Spleen (tissue), 11 donors: ENCODE data around the gene LARP4B. TPM values are rescaled to one million over a fixed set of nuclear protein-coding genes. Genes with fewer than 3 reads are reported as not detected.

Source experiments
- DNase-seq: peaks from one replicate; pipeline ENCODE4 v3.0.0-alpha.2; 2020
- H3K27ac ChIP-seq, 8 donors: fragments of 200-600 bp; sonication (generic) in 7 of 8; 1 replicate in 4 of 8; 2 replicates in 4 of 8; pipeline versions ENCODE4 v1.5.0 to v1.8.0; 2016 to 2021; ENCODE audit warnings: inconsistent platforms in 4 of 8, mild to moderate bottlenecking in 4 of 8, moderate library complexity in 1 of 8
- H3K27me3 ChIP-seq, 7 donors: fragments of 200-600 bp; sonication (generic) in 6 of 7; replicated peaks in 1 of 7; 1 replicate in 4 of 7; 2 replicates in 3 of 7; pipeline versions ENCODE4 v1.5.0 to v1.8.0; 2016 to 2021; ENCODE audit warnings: inconsistent platforms in 3 of 7, mild to moderate bottlenecking in 1 of 7
- H3K36me3 ChIP-seq, 6 donors: fragments of 200-600 bp; sonication (generic) in 5 of 6; 1 replicate in 4 of 6; 2 replicates in 2 of 6; pipeline versions ENCODE4 v1.5.0 to v1.8.0; 2016 to 2021; ENCODE audit warnings: inconsistent platforms in 2 of 6
- H3K4me1 ChIP-seq, 6 donors: fragments of 200-600 bp; sonication (generic) in 5 of 6; 1 replicate in 3 of 6; 2 replicates in 3 of 6; pipeline versions ENCODE4 v1.5.0 to v1.8.0; 2016 to 2021; ENCODE audit warnings: inconsistent platforms in 3 of 6
- H3K4me3 ChIP-seq, 8 donors: fragments of 200-600 bp; sonication (generic) in 7 of 8; 1 replicate in 4 of 8; 2 replicates in 4 of 8; pipeline versions ENCODE4 v1.5.0 to v1.8.0; 2016 to 2021; ENCODE audit warnings: inconsistent platforms in 4 of 8, mild to moderate bottlenecking in 4 of 8, moderate library complexity in 2 of 8
- H3K9me3 ChIP-seq, 8 donors: fragments of 200-600 bp; sonication (generic) in 7 of 8; 1 replicate in 4 of 8; 2 replicates in 4 of 8; pipeline versions ENCODE4 v1.5.0 to v1.8.0; 2016 to 2021; ENCODE audit warnings: inconsistent platforms in 4 of 8
- CTCF ChIP-seq, 11 experiments: fragments of 200-600 bp in 7 of 11; fragments of 450-650 bp in 4 of 11; sonication (generic) in 4 of 11; IDR thresholded peaks in 8 of 11; conservative IDR thresholded peaks in 3 of 11; 1 replicate in 7 of 11; 2 replicates in 4 of 11; pipeline versions ENCODE4 v1.4.0 to v1.8.0; 2016 to 2021; ENCODE audit warnings: antibody characterized with exemption in 11 of 11, inconsistent platforms in 4 of 11, mild to moderate bottlenecking in 1 of 11
- POLR2A ChIP-seq, 3 donors: fragments of 450-650 bp; IDR thresholded peaks; one replicate each; pipeline ENCODE4 v1.5.1; 2017; ENCODE audit warnings: antibody characterized with exemption in 3 of 3, mild to moderate bottlenecking in 1 of 3
- POLR2AphosphoS5 ChIP-seq, 3 donors: sonication (generic); formaldehyde crosslinking; IDR thresholded peaks; one replicate each; pipeline ENCODE4 v1.5.1; 2017; ENCODE audit warnings: antibody characterized with exemption in 3 of 3
- WGBS, 5 donors: extraction: QIAGEN DNeasy Blood & Tissue Kit in 3 of 5; methylation state at CpG; one replicate each; pipeline versions ENCODE4 v1.1.5 to v1.1.7; 2013 to 2018; 5-methylcytosine and 5-hydroxymethylcytosine counted together
- intact Hi-C: fragments of 100-400 bp; cut with DNase I; formaldehyde crosslinking; loops from one replicate; pipeline ENCODE4 v1.15.0; 2023; ENCODE audit warnings: low total_unique reads
- polyA plus RNA-seq, 3 donors: library from polyadenylated mRNA; stranded (reverse); fragments of 200-250 nt; gene quantifications; one replicate each; pipeline ENCODE4 v1.2.1, GENCODE V29; 2013
- total RNA-seq, 7 donors: library from RNA; depleted of rRNA in 3 of 7; stranded (reverse); fragments of >200 nt in 3 of 7; fragmentation: NEBNext Ultra II Directional in 4 of 7; extraction: Animal tissue kit (Norgen Biotek cat#: 25700) in 4 of 7; gene quantifications; one replicate each; pipeline versions ENCODE4 v1.1.0 to v1.2.1, GENCODE V29; 2016 to 2021
- donor health status: healthy with polysubstance abuse.
- donor health status: DM: no; HTN: no; CAD: no; lungs with moderate emphysema.
- donor health status: DM: no; HTN: no; CAD: no.
- donor health status: Bipolar disorder and iron deficiency.
- donor health status: healthy.
- donor health status: DM: no; HTN: no; CAD: no.
- donor health status: DM: yes; HTN: yes; CAD: no.

The LARP4B gene
- total and polyA plus RNA-seq, 10 donors, result 12.7 to 163 (median 88.7) TPM

DNA sequence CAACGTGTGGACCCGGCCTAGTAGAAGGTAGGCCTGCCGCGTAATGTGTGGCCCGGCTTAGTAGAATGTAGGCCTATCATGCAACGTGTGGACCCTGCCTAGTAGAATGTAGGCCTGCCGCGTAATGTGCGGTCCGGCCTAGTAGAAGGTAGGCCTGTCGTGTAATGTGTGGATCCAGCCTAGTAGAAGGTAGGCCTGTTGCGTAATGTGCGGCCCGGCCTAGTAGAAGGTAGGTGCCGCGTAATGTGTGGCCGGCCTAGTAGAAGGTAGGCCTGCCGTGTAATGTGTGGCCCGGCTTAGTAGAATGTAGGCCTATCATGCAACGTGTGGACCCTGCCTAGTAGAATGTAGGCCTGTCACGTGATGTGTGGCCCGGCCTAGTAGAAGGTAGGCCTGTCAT, 44.8 kb upstream of the LARP4B start:
- 90 to 95% (median 94%) methylated on average over 22 of the region's 22 CpGs for WGBS, 5 donors
- peaks cover 0 to 45% (median 38%) of the 10 kb centered on the region in 8 donors for H3K9me3 ChIP-seq
- no peak overlapping the region for H3K27ac ChIP-seq
- TF ChIP-seq CTCF (IDR thresholded peaks at IDR 0.05 in 8 of 11, conservative IDR thresholded peaks at IDR 0.05 in 3 of 11), result no peak
- no peak for TF ChIP-seq POLR2AphosphoS5 (IDR thresholded peaks at IDR 0.05)
- no peak for TF ChIP-seq POLR2A (IDR thresholded peaks at IDR 0.05)
- no peak for DNase-seq
- H3K4me1 ChIP-seq, result peaks cover 0 to 4% (median 0%) of the 10 kb centered on the region in 6 donors
- no peaks in the 10 kb centered on the region for H3K27me3 ChIP-seq
- peaks cover 0 to 10% (median 0%) of the 10 kb centered on the region in 6 donors for H3K36me3 ChIP-seq
- H3K4me3 ChIP-seq, result no peak overlapping the region
- intact Hi-C loops, result no loop called here

DNA sequence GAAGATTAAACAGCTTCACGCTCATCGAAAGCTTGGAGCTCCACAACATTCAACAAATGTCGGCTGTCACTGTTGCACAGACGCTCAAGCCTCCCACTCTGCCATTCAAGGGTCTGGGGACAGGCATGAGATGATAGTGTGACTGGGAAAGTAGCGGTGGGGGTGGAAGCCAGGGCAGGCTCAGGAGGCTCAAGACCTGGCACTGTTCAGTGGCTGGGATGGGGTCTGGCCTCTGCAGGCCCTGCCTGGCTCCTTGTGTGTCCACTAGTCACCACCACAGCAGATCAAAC, 43.2 kb upstream of the LARP4B start:
- WGBS, 5 donors, result 90 to 99% (median 97%) methylated on average over 5 of the region's 5 CpGs
- Histone ChIP-seq H3K9me3 (peaks cover 0 to 29% (median 22%) of the 10 kb centered on the region in 8 donors), H3K4me1 (peaks cover 0 to 16% (median 3%) of the 10 kb centered on the region in 6 donors), H3K4me3 (no peak overlapping the region), H3K27ac (no peak overlapping the region), H3K36me3 (peaks cover 0 to under 1% (median 0%) of the 10 kb centered on the region in 6 donors), H3K27me3 (no peaks in the 10 kb centered on the region)
- TF ChIP-seq POLR2AphosphoS5 (IDR thresholded peaks at IDR 0.05), result no peak
- no peak for TF ChIP-seq CTCF (IDR thresholded peaks at IDR 0.05 in 8 of 11, conservative IDR thresholded peaks at IDR 0.05 in 3 of 11)
- TF ChIP-seq POLR2A (IDR thresholded peaks at IDR 0.05), result no peak
- DNase-seq, result no peak
- intact Hi-C loops, result no loop called here

DNA sequence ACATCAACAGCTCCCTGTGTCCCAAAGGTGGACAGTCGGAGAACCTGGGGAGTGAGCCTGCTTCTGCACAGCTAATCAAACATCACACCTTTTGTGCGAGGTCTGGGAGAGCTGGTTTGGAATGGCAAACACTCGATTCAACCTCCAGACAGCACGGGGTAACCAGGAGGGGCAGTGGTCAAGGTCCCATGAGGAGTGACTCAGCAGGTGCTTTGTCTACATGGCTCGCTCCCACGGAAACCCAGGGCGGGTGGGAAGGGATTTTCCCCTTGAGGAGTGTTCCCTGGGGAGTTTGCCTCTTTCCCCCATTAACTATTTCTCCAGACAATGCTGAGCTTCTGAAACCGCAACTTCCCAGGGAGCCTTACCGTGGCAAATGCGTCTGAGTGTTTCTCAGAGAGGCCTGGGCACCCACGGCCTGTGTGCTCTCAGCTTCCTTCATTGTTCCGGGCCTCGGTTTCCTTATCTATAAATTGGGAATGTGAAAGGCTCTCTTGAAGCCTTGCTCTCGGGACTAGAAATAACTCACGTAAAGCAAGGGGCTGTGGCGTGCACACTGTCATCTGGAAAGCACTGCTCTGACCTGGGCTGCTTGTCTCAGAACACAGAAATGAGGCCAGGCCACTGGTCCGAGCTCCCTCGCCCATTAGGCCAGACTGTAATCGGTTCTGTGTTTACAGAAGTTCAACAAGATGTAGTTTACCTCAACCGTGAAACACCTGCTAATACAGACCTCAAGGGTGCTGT, 42.7 kb upstream of the LARP4B start:
- H3K27ac ChIP-seq, result no peak overlapping the region
- no peak for DNase-seq
- intact Hi-C loops, result no loop called here
- H3K27me3 ChIP-seq, result no peaks in the 10 kb centered on the region
- TF ChIP-seq POLR2AphosphoS5 (IDR thresholded peaks at IDR 0.05) (no peak), POLR2A (IDR thresholded peaks at IDR 0.05) (no peak), CTCF (IDR thresholded peaks at IDR 0.05 in 8 of 11, conservative IDR thresholded peaks at IDR 0.05 in 3 of 11) (no peak)
- H3K4me3 ChIP-seq, result no peak overlapping the region
- H3K4me1 ChIP-seq, result peaks cover 0 to 16% (median 3%) of the 10 kb centered on the region in 6 donors
- H3K36me3 ChIP-seq, result no peaks in the 10 kb centered on the region
- 79 to 89% (median 83%) methylated on average over 19 to 20 of the region's 20 CpGs for WGBS, 5 donors
- H3K9me3 ChIP-seq, result peaks cover 0 to 24% (median 16%) of the 10 kb centered on the region in 8 donors

GRCh38 chr10:972763-973162, 41.3 kb upstream of the LARP4B start:
- H3K27ac ChIP-seq, result no peak overlapping the region
- DNase-seq, result no peak
- peaks cover 0 to 16% (median 3%) of the 10 kb centered on the region in 6 donors for H3K4me1 ChIP-seq
- H3K4me3 ChIP-seq, result no peak overlapping the region
- TF ChIP-seq POLR2A (IDR thresholded peaks at IDR 0.05) (no peak), CTCF (IDR thresholded peaks at IDR 0.05 in 8 of 11, conservative IDR thresholded peaks at IDR 0.05 in 3 of 11) (no peak), POLR2AphosphoS5 (IDR thresholded peaks at IDR 0.05) (no peak)
- peaks cover 0 to 9% (median 2%) of the 10 kb centered on the region in 8 donors for H3K9me3 ChIP-seq
- WGBS, 5 donors, result 77 to 86% (median 81%) methylated on average over 8 of the region's 8 CpGs
- H3K36me3 ChIP-seq, result no peaks in the 10 kb centered on the region
- H3K27me3 ChIP-seq, result peaks cover 0 to 6% (median 0%) of the 10 kb centered on the region in 7 donors
- intact Hi-C loops, result no loop called here
